Pancreas (tissue), 10 donors: ENCODE results near the gene ZNF473. TPM values are rescaled to one million over a fixed set of nuclear protein-coding genes. Genes with fewer than 3 reads are reported as not detected.
"Not testable (repeated sequence)": the region's sequence is repeated elsewhere in the genome, so short reads cannot be mapped to it uniquely, and the experiment has no call there.

Experiments
- ATAC-seq, 4 donors: fragments of 200-7000 bp; cut with Tn5 transposase; one replicate each; pipeline versions ENCODE4 v1.8.0 to v1.9.1; 2020; ENCODE audit warnings: mild to moderate bottlenecking in 4 of 4, moderate library complexity in 4 of 4
- DNase-seq, 6 donors: peaks; one replicate each; pipeline ENCODE4 v3.0.0-alpha.2; 2020
- FAIRE-seq: peaks from 2 replicates; lab custom pipeline; 2012; peaks lifted over from hg19 to GRCh38; lab: Jason Lieb, UNC
- H3K27ac ChIP-seq, 4 donors: fragments of 200-600 bp; sonication (generic); 1 replicate in 3 of 4; 2 replicates in 1 of 4; pipeline versions ENCODE4 v1.5.0 to v1.8.0; 2020
- H3K27me3 ChIP-seq, 4 donors: fragments of 200-600 bp; one replicate each; pipeline ENCODE4 v1.8.0; 2021
- H3K36me3 ChIP-seq, 3 donors: fragments of 200-600 bp; sonication (generic) in 1 of 3; one replicate each; pipeline versions ENCODE4 v1.5.0 to v1.8.0; 2020 to 2021
- H3K4me1 ChIP-seq, 3 donors: fragments of 200-600 bp; one replicate each; pipeline ENCODE4 v1.8.0; 2021
- H3K4me3 ChIP-seq, 4 donors: fragments of 200-600 bp; sonication (generic) in 2 of 4; one replicate each; pipeline versions ENCODE4 v1.5.0 to v1.8.0; 2020 to 2021
- H3K9me3 ChIP-seq, 4 donors: fragments of 200-600 bp; one replicate each; pipeline ENCODE4 v1.8.0; 2021
- CTCF ChIP-seq, 4 donors: fragments of 200-600 bp; sonication (generic) in 3 of 4; IDR thresholded peaks; one replicate each; pipeline versions ENCODE4 v1.5.0 to v1.8.0; 2021; ENCODE audit warnings: antibody characterized with exemption in 4 of 4
- WGBS, 2 donors: extraction: QIAGEN DNeasy Blood & Tissue Kit; methylation state at CpG; one replicate each; pipeline ENCODE4 v1.1.7; 2013; 5-methylcytosine and 5-hydroxymethylcytosine counted together
- intact Hi-C, 3 donors: fragments of 100-400 bp; cut with DNase I; formaldehyde crosslinking; loops; one replicate each; pipeline versions ENCODE4 v1.11.1 to v1.14.2; 2022
- polyA plus RNA-seq, 2 donors: library from polyadenylated mRNA; stranded (reverse); fragments of 200-250 nt; gene quantifications; one replicate each; pipeline ENCODE4 v1.2.3, GENCODE V29; 2013
- total RNA-seq, 6 donors: library from RNA; stranded (reverse); fragmentation: NEBNext Ultra II Directional in 4 of 6; extraction: Animal tissue kit (Norgen Biotek cat#: 25700) in 4 of 6; gene quantifications; one replicate each; pipeline versions ENCODE4 v1.2.1 to v1.2.4, GENCODE V29; 2021 to 2023
- donor health status: healthy with polysubstance abuse.
- donor health status: DM: no; HTN: no; CAD: no; lungs with moderate emphysema.
- donor health status: DM: no; HTN: no; CAD: no.
- donor health status: control.
- donor health status: control.
- donor health status: Bipolar disorder and iron deficiency.
- donor health status: DM: yes; HTN: yes; CAD: no.
- donor health status: DM: no; HTN: no; CAD: no.
- donor health status: DM: no; HTN: no; CAD: no.
- donor health status: DM: yes; HTN: yes; CAD: no.

Gene ZNF473
- total and polyA plus RNA-seq, 8 donors: 1.9 to 6.3 (median 3.9) TPM

GRCh38 chr19:50059045-50059444 lies 33.2 kb downstream of the ZNF473 start:
- Histone ChIP-seq H3K27me3 (no peaks in the 10 kb centered on the region), H3K4me1 (no peaks in the 10 kb centered on the region), H3K27ac (no peak overlapping the region), H3K4me3 (no peak overlapping the region), H3K36me3 (no peaks in the 10 kb centered on the region), H3K9me3 (no peaks in the 10 kb centered on the region)
- FAIRE-seq (no peak), ATAC-seq (no peak), DNase-seq (no peak)
- intact Hi-C loops: no loop called here
- no peak for TF ChIP-seq CTCF (IDR thresholded peaks at IDR 0.05)
- WGBS, 2 donors: 75 to 79% methylated on average over 6 of the region's 6 CpGs

- ATAC-seq (no peak), FAIRE-seq (no peak), DNase-seq (no peak)
- Histone ChIP-seq H3K27ac (no peak overlapping the region), H3K36me3 (no peaks in the 10 kb centered on the region), H3K9me3 (no peaks in the 10 kb centered on the region), H3K4me3 (no peak overlapping the region), H3K4me1 (no peaks in the 10 kb centered on the region), H3K27me3 (no peaks in the 10 kb centered on the region)
- intact Hi-C loops: no loop called here
- no peak for TF ChIP-seq CTCF (IDR thresholded peaks at IDR 0.05)
- WGBS, 2 donors: 72 to 86% methylated on average over 15 of the region's 15 CpGs
These were observed 34.3 kb downstream of the ZNF473 start for GRCh38 chr19:50060107-50060506.

- FAIRE-seq (no peak), ATAC-seq (peak in 3 of 4 donors; percentile 64 to 78 (median 69)), DNase-seq (peak in 1 of 6 donors; percentile 15)
- intact Hi-C loops: no loop called here
- no peaks in the 10 kb centered on the region for H3K27me3 ChIP-seq
- no peaks in the 10 kb centered on the region for H3K36me3 ChIP-seq
- TF ChIP-seq CTCF (IDR thresholded peaks at IDR 0.05): no peak
- H3K4me1 ChIP-seq: no peaks in the 10 kb centered on the region
- no peak overlapping the region for H3K27ac ChIP-seq
- 25 to 43% methylated on average over 5 of the region's 5 CpGs for WGBS, 2 donors
- H3K4me3 ChIP-seq: no peak overlapping the region
- H3K9me3 ChIP-seq: no peaks in the 10 kb centered on the region
These were observed 35.8 kb downstream of the ZNF473 start for GRCh38 chr19:50061650-50062049.

- no peaks in the 10 kb centered on the region for H3K4me1 ChIP-seq
- intact Hi-C loops: no loop called here
- TF ChIP-seq CTCF (IDR thresholded peaks at IDR 0.05): no peak
- WGBS, 2 donors: 80 to 87% methylated on average over 10 of the region's 10 CpGs
- no peak overlapping the region for H3K27ac ChIP-seq
- no peak overlapping the region for H3K4me3 ChIP-seq
- no peak for ATAC-seq
- FAIRE-seq: no peak
- no peaks in the 10 kb centered on the region for H3K9me3 ChIP-seq
- H3K36me3 ChIP-seq: no peaks in the 10 kb centered on the region
- H3K27me3 ChIP-seq: no peaks in the 10 kb centered on the region
- no peak for DNase-seq
These were observed 40.1 kb downstream of the ZNF473 start for GRCh38 chr19:50065938-50066337.

GRCh38 chr19:50067575-50067974 lies 41.8 kb downstream of the ZNF473 start:
- Histone ChIP-seq H3K27ac (no peak overlapping the region), H3K9me3 (no peaks in the 10 kb centered on the region), H3K36me3 (no peaks in the 10 kb centered on the region), H3K4me1 (no peaks in the 10 kb centered on the region), H3K4me3 (no peak overlapping the region), H3K27me3 (no peaks in the 10 kb centered on the region)
- WGBS, 2 donors: 78 to 79% methylated on average over 6 of the region's 6 CpGs
- FAIRE-seq (no peak), ATAC-seq (no peak), DNase-seq (no peak)
- intact Hi-C loops: no loop called here
- TF ChIP-seq CTCF (IDR thresholded peaks at IDR 0.05): no peak

GRCh38 chr19:50068382-50068781 lies 42.6 kb downstream of the ZNF473 start:
- ATAC-seq, H3K27me3 ChIP-seq, H3K4me3 ChIP-seq, H3K36me3 ChIP-seq, H3K9me3 ChIP-seq, H3K27ac ChIP-seq, intact Hi-C loops, H3K4me1 ChIP-seq, DNase-seq, FAIRE-seq: not testable (repeated sequence)
- 68 to 74% methylated on average over 5 of the region's 5 CpGs for WGBS, 2 donors

- H3K9me3 ChIP-seq, FAIRE-seq, ATAC-seq, intact Hi-C loops, DNase-seq, H3K36me3 ChIP-seq, H3K27me3 ChIP-seq, H3K4me1 ChIP-seq, H3K27ac ChIP-seq, H3K4me3 ChIP-seq: not testable (repeated sequence)
- 53 to 75% methylated on average over 1 to 4 of the region's 8 CpGs for WGBS, 2 donors
These were observed 49.3 kb downstream of the ZNF473 start for GRCh38 chr19:50075076-50075475.
